ENCODE results near the gene SLC25A36. TPM values are rescaled to one million over a fixed set of nuclear protein-coding genes. Genes with fewer than 3 reads are reported as not detected.

Gene SLC25A36
- total and polyA plus RNA-seq, 10 donors, result 19.1 to 82.5 (median 54.3) TPM

DNA sequence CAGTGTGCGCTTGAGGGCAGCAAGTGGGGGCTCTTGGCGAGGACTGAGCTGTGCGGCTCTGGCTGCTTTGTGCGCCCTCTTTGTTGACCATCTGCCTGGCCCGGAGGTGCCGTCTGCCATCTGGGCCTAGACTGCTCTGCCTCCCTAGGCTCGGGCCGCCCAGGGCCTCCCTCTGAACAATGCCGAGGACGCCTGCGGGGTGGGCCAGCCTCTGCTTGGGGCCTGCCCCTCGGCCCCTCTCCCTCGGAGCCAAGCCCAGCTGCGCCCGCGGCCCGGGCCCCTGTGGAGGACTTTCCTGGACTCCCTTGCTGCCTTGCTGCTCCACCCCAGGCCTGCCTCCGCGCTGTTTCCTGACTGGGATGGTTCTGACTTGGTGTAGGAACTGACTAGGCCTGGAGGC is 77.6 kb downstream of the SLC25A36 start:
- DNase-seq, result no peak
- Histone ChIP-seq H3K27ac (no peak overlapping the region), H3K4me3 (no peak overlapping the region), H3K4me1 (no peaks in the 10 kb centered on the region), H3K9me3 (no peaks in the 10 kb centered on the region), H3K36me3 (no peaks in the 10 kb centered on the region), H3K27me3 (replicated peaks in 1 of 7) (peaks cover 0 to 11% (median 0%) of the 10 kb centered on the region in 7 donors)
- TF ChIP-seq, protein P1, sequence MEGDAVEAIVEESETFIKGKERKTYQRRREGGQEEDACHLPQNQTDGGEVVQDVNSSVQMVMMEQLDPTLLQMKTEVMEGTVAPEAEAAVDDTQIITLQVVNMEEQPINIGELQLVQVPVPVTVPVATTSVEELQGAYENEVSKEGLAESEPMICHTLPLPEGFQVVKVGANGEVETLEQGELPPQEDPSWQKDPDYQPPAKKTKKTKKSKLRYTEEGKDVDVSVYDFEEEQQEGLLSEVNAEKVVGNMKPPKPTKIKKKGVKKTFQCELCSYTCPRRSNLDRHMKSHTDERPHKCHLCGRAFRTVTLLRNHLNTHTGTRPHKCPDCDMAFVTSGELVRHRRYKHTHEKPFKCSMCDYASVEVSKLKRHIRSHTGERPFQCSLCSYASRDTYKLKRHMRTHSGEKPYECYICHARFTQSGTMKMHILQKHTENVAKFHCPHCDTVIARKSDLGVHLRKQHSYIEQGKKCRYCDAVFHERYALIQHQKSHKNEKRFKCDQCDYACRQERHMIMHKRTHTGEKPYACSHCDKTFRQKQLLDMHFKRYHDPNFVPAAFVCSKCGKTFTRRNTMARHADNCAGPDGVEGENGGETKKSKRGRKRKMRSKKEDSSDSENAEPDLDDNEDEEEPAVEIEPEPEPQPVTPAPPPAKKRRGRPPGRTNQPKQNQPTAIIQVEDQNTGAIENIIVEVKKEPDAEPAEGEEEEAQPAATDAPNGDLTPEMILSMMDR (IDR thresholded peaks at IDR 0.05 in 8 of 11, conservative IDR thresholded peaks at IDR 0.05 in 3 of 11), result no peak
- intact Hi-C loops (cut with DNase I; ENCODE audit: low total_unique reads), result no loop called here
- 92 to 97% (median 95%) methylated on average over 13 to 19 of the region's 19 CpGs for WGBS, 5 donors

DNA sequence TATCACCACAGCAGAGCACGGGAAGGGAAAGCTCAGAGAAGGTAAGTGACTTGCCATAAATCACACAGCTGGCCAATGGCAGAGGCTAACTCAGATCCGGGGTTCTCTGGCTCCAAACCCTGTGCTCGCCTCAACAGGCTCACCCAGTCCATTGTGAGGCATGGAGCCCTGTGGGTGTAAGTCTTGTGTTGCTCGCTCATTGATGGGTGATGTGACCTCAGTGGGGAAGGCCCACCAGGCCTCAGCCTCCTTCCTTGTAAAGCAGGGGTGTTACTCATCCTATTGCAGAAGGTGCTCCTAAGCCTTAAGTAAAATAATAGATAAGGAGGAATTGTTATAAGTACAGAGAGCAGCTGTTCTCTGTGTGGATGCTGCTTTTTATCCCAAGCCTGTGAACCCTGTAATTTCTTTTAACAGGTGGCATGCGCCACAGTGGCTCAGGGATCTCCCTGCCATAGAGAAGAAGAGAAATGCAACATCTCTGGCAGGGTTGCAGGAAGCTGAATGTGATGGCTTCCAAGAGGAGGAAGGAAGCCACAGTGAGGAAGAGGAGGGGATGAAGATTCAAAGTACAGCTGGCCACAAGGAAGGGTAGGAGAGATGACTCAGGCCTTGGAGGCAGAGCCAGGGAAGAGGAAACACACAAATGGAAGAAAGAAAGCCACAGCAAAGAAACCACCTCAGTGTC is 78.7 kb downstream of the SLC25A36 start:
- intact Hi-C loops (cut with DNase I; ENCODE audit: low total_unique reads), result no loop called here
- TF ChIP-seq POLR2A (IDR thresholded peaks at IDR 0.05) (no peak), POLR2AphosphoS5 (IDR thresholded peaks at IDR 0.05) (no peak)
- TF ChIP-seq, protein P1 (IDR thresholded peaks at IDR 0.05 in 8 of 11, conservative IDR thresholded peaks at IDR 0.05 in 3 of 11), result no peak
- no peak for DNase-seq

DNA sequence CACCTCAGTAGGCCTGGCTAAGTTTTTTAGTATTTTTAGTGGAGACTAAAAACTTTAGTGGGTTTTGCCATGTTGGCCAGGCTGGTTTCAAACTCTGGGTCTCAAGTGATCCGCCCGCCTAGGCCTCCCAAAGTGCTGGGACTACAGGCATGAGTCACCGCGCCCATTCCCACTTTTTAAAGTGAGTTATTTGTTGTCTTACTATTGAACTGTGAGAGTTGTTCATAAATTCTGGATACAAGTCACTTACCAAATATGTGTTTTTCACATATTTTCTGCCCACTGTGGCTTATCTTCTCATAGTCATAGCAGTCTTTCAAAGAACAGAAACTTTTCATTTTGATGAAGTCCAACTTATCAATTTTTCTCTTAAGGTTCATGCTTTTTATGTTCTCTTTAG is 79.6 kb downstream of the SLC25A36 start:
- TF ChIP-seq POLR2A (IDR thresholded peaks at IDR 0.05), result no peak
- no peak for TF ChIP-seq POLR2AphosphoS5 (IDR thresholded peaks at IDR 0.05)
- TF ChIP-seq, protein P1 (IDR thresholded peaks at IDR 0.05 in 8 of 11, conservative IDR thresholded peaks at IDR 0.05 in 3 of 11), result no peak
- Histone ChIP-seq H3K27me3 (replicated peaks in 1 of 7) (no peaks in the 10 kb centered on the region), H3K36me3 (no peaks in the 10 kb centered on the region), H3K4me3 (no peak overlapping the region), H3K4me1 (no peaks in the 10 kb centered on the region), H3K27ac (no peak overlapping the region), H3K9me3 (no peaks in the 10 kb centered on the region)
- intact Hi-C loops (cut with DNase I; ENCODE audit: low total_unique reads), result no loop called here
- 95 to 98% (median 98%) methylated on average over 4 of the region's 4 CpGs for WGBS, 5 donors
- no peak for DNase-seq

More for the DNA sequence above, 78.7 kb downstream of the SLC25A36 start:
- H3K27ac ChIP-seq, result no peak overlapping the region
- H3K4me1 ChIP-seq, result no peaks in the 10 kb centered on the region
- WGBS, 5 donors, result 76 to 92% (median 82%) methylated on average over 5 of the region's 5 CpGs
- H3K4me3 ChIP-seq, result no peak overlapping the region
- H3K36me3 ChIP-seq, result no peaks in the 10 kb centered on the region
- no peaks in the 10 kb centered on the region for H3K9me3 ChIP-seq
- peaks cover 0 to 5% (median 0%) of the 10 kb centered on the region in 7 donors for H3K27me3 ChIP-seq (replicated peaks in 1 of 7)

Other genes with a start within 250 kb of the SLC25A36 start
- gene SPSB4, start 109.5 kb downstream of the SLC25A36 start, total RNA-seq, result 10 to 100 TPM in 3 of 7 donors, 1 to 10 TPM in 4; 5.5 to 10.7 (median 6.5) TPM
- 1 to 10 TPM in 1 of 3 donors, under 1 TPM in 2; 0.87 to 2.5 (median 0.91) TPM for gene SPSB4, start 109.5 kb downstream of the SLC25A36 start, polyA plus RNA-seq

All from spleen (tissue), 11 donors.